ENCODE results near the gene POLR1F. TPM values are rescaled to one million over a fixed set of nuclear protein-coding genes. Genes with fewer than 3 reads are reported as not detected.
"Not testable (repeated sequence)": the region's sequence is repeated elsewhere in the genome, so short reads cannot be mapped to it uniquely, and the experiment has no call there.

The POLR1F gene
- total RNA-seq, 1 experiment from 2014 or later, result 37.7 TPM

DNA sequence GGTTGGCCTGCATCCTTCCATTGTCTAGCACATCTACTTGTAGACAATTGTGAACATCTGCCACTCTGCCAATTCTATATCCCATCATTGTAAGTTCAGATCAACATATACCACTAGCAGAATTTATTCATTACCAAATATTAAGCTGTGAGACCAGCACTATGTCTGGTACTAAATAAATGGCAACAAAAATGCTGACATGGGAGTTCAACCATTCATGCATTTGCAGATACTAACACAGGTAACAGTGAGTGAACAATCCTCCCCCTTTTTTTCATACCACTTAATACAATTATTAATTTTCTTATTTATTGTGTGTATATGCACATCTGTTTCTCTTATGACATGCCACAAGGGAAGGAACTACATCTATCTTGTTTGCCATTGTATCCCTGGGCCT, 11.9 kb downstream of the POLR1F start:
- Mint-ChIP-seq H3K27me3 (ENCODE audit: unreplicated experiment) (no peaks in the 10 kb centered on the region), H3K27ac (ENCODE audit: unreplicated experiment) (no peak overlapping the region), H3K36me3 (ENCODE audit: insufficient read depth, unreplicated experiment) (peaks cover 8% of the 10 kb centered on the region), H3K4me3 (ENCODE audit: low read depth, unreplicated experiment) (no peak overlapping the region), H3K4me1 (ENCODE audit: low read depth, unreplicated experiment) (no peaks in the 10 kb centered on the region), H3K9me3 (ENCODE audit: low read depth, unreplicated experiment) (no peaks in the 10 kb centered on the region)
- CTCF ChIA-PET, result no interaction called here
- BruUV-seq (replicated peaks), result no TSS peak
- TF ChIP-seq, protein P1, sequence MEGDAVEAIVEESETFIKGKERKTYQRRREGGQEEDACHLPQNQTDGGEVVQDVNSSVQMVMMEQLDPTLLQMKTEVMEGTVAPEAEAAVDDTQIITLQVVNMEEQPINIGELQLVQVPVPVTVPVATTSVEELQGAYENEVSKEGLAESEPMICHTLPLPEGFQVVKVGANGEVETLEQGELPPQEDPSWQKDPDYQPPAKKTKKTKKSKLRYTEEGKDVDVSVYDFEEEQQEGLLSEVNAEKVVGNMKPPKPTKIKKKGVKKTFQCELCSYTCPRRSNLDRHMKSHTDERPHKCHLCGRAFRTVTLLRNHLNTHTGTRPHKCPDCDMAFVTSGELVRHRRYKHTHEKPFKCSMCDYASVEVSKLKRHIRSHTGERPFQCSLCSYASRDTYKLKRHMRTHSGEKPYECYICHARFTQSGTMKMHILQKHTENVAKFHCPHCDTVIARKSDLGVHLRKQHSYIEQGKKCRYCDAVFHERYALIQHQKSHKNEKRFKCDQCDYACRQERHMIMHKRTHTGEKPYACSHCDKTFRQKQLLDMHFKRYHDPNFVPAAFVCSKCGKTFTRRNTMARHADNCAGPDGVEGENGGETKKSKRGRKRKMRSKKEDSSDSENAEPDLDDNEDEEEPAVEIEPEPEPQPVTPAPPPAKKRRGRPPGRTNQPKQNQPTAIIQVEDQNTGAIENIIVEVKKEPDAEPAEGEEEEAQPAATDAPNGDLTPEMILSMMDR (IDR thresholded peaks at IDR 0.05; ENCODE audit: unreplicated experiment), result no peak
- intact Hi-C loops (cut with micrococcal nuclease; ENCODE audit: unreplicated experiment), result no loop called here
- no peak for DNase-seq

DNA sequence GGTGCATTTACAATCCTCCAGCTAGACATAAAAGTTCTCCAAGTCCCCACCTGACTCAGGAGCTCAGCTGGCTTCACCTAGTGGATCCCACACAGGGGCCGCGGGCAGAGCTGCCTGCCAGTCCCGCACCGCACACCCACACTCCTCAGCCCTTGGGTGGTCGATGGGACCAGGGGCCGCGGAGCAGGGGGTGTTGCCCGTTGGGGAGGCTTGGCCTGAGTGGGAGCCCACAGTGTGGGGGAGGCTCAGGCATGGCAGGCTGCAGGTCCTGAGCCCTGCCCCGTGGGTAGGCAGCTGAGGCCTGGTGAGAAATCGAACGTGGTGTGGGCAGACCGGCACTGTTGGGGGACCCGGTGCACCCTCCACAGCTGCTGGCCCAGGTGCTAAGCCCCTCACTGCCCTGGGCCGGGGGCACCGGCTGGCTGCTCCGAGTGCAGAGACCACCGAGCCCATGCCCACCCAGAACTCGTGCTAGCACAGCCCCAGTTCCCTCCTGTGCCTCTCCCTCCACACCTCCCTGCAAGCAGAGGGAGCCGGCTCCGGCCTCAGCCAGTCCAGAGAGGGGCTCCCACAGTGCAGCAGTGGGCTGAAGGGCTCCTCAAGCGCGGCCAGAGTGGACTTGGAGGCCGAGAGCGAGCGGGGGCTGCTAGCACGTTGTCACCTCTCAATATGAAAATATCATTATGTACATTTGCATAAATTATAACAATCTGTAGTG, 16.6 kb downstream of the POLR1F start:
- no peaks in the 10 kb centered on the region for H3K9me3 Mint-ChIP-seq (ENCODE audit: low read depth, unreplicated experiment)
- intact Hi-C loops (cut with micrococcal nuclease; ENCODE audit: unreplicated experiment), result no loop called here
- no peaks in the 10 kb centered on the region for H3K4me1 Mint-ChIP-seq (ENCODE audit: low read depth, unreplicated experiment)
- CTCF ChIA-PET, result no interaction called here
- TF ChIP-seq, protein P1 (IDR thresholded peaks at IDR 0.05; ENCODE audit: unreplicated experiment), result no peak
- no TSS peak for BruUV-seq (replicated peaks)
- peaks cover 17% of the 10 kb centered on the region for H3K27me3 Mint-ChIP-seq (ENCODE audit: unreplicated experiment)
- H3K36me3 Mint-ChIP-seq (ENCODE audit: insufficient read depth, unreplicated experiment), result peaks cover under 1% of the 10 kb centered on the region
- DNase-seq, result no peak
- no peak overlapping the region for H3K4me3 Mint-ChIP-seq (ENCODE audit: low read depth, unreplicated experiment)
- H3K27ac Mint-ChIP-seq (ENCODE audit: unreplicated experiment), result no peak overlapping the region

DNA sequence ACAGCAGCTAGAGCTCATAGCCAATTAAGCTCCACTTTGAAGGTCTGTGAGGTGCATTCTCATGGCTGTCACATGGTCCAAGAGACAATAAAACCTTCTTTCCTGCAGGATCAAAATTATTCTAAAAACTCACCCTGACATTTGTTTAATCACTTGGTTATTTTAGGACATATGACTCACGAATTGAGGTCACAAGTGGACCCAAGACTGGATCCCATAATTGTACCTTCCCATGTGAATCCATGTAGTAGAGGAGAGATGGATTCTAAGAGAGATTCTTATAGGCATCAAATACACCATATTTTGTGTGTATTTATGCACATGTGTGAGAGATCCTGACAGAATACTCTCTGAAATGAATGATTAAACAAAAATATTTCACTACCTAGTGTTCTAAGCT, 18.1 kb downstream of the POLR1F start:
- CTCF ChIA-PET, result no interaction called here

DNA sequence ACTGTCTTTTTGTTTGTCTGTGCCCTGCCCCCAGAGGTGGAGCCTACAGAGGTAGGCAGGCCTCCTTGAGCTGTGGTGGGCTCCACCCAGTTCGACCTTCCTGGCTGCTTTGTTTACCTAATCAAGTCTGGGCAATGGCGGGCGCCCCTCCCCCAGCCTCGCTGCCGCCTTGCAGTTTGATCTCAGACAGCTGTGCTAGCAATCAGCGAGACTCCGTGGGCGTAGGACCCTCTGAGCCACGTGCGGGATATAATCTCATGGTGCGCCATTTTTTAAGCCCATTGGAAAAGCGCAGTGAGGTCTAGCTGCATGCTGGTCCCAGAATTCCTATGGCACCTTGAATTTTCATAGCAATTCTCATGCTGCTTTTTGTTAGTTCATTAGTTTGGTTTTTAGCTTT, 19.7 kb downstream of the POLR1F start:
- DNase-seq; H3K27ac Mint-ChIP-seq (ENCODE audit: unreplicated experiment); H3K36me3 Mint-ChIP-seq (ENCODE audit: insufficient read depth, unreplicated experiment); BruUV-seq (replicated peaks); CTCF ChIA-PET; intact Hi-C loops (cut with micrococcal nuclease; ENCODE audit: unreplicated experiment); H3K4me1 Mint-ChIP-seq (ENCODE audit: low read depth, unreplicated experiment); H3K9me3 Mint-ChIP-seq (ENCODE audit: low read depth, unreplicated experiment): not testable (repeated sequence)
- H3K4me3 Mint-ChIP-seq (ENCODE audit: low read depth, unreplicated experiment), result peak overlapping the region; percentile 26
- H3K27me3 Mint-ChIP-seq (ENCODE audit: unreplicated experiment), result peaks cover 17% of the 10 kb centered on the region

More for the DNA sequence above, 18.1 kb downstream of the POLR1F start:
- no peaks in the 10 kb centered on the region for H3K4me1 Mint-ChIP-seq (ENCODE audit: low read depth, unreplicated experiment)
- H3K9me3 Mint-ChIP-seq (ENCODE audit: low read depth, unreplicated experiment), result peaks cover 3% of the 10 kb centered on the region
- no peak overlapping the region for H3K4me3 Mint-ChIP-seq (ENCODE audit: low read depth, unreplicated experiment)
- H3K27ac Mint-ChIP-seq (ENCODE audit: unreplicated experiment), result no peak overlapping the region
- BruUV-seq (replicated peaks), result no TSS peak
- no peaks in the 10 kb centered on the region for H3K36me3 Mint-ChIP-seq (ENCODE audit: insufficient read depth, unreplicated experiment)
- TF ChIP-seq, protein P1 (IDR thresholded peaks at IDR 0.05; ENCODE audit: unreplicated experiment), result no peak
- no peak for DNase-seq
- intact Hi-C loops (cut with micrococcal nuclease; ENCODE audit: unreplicated experiment), result no loop called here
- H3K27me3 Mint-ChIP-seq (ENCODE audit: unreplicated experiment), result peaks cover 17% of the 10 kb centered on the region

DNA sequence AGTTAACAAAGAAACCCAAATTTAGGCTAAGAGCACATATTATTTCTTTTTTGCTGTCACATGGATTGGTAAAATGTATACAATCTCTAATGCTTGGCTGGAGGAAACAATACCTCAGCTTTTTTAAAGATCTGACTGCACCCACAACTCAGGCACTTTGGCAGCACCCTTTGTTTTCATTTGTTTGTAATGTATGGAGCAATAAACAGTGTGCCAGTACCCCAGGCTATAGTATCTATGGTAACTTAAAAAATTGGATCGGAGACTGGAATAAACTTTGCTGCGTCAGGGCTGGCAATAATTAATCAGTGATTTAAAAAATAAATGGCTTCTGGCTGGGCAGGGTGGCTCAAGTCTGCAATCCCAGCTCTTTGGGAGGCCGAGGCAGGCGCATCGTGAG, 27.2 kb downstream of the POLR1F start:
- no TSS peak for BruUV-seq (replicated peaks)
- H3K9me3 Mint-ChIP-seq (ENCODE audit: low read depth, unreplicated experiment), result peaks cover 3% of the 10 kb centered on the region
- H3K27ac Mint-ChIP-seq (ENCODE audit: unreplicated experiment), result no peak overlapping the region
- intact Hi-C loops (cut with micrococcal nuclease; ENCODE audit: unreplicated experiment), result no loop called here
- DNase-seq, result no peak
- no peak overlapping the region for H3K4me3 Mint-ChIP-seq (ENCODE audit: low read depth, unreplicated experiment)
- no peaks in the 10 kb centered on the region for H3K27me3 Mint-ChIP-seq (ENCODE audit: unreplicated experiment)
- no peaks in the 10 kb centered on the region for H3K4me1 Mint-ChIP-seq (ENCODE audit: low read depth, unreplicated experiment)
- TF ChIP-seq, protein P1 (IDR thresholded peaks at IDR 0.05; ENCODE audit: unreplicated experiment), result no peak
- CTCF ChIA-PET, result no interaction called here
- no peaks in the 10 kb centered on the region for H3K36me3 Mint-ChIP-seq (ENCODE audit: insufficient read depth, unreplicated experiment)

Measured in Calu3 (cell line).